Fibroblast of skin of right quadriceps (primary cell): ENCODE measurements around the gene DAPK1.

Experiments
- DNase-seq: peaks from one replicate; pipeline ENCODE4 v3.0.0-alpha.2; 2013

DAPK1 gene

DNA sequence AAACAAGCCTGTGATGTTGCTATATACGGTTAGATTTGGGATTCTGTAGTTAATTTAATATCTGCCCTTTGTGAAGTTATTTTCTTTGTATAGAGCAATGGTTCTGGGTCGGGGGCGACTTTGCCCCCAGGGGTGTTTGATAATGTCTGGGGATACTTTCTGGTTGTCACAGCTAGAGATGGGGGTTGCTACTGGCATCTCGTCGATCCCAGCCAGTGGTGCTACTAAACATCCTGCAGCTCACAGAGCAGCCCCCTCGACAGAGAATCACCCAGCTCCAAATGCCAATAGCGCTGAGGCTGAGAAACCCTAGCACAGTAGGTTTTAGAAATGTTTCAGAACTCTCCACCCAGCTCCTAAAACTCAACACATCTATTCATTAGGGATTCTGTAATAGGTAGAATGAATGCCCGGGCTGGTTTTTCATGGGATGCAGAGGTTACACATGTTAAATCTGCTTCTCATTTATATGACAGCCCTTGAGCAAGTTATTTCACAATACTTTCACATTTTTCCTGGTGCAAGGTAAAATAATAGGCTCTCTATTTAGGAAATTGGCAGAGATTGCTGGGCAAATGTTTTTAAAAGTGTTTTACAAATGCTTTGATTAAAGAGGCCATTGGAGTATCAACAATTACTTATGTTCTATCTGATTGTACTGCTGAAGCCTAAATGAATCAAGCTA, 153.1 kb downstream of the DAPK1 start:
- peak; percentile 5 for DNase-seq

GRCh38 chr9:87651431-87651830, 153.8 kb downstream of the DAPK1 start:
- no peak for DNase-seq

GRCh38 chr9:87653941-87654340, 156.3 kb downstream of the DAPK1 start:
- no peak for DNase-seq

DNA sequence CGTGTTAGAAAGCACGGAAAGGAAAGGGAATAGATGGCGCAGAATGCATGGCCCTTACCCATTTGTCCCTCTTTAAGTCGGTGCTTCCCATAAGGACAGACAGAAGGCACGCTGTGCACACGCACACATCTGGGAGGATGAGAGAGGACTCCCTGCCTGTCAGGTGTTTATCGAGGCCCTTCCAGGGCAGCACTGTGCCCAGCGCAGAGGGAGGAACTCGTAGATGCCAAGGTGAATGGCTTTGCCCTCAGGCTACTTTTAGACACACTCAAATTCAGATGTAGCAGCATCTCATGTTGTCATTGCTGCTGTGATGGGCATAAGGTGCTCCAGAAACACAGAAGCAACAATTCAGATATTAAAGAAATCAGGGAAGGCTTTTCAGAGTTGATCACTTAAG, 158.1 kb downstream of the DAPK1 start:
- no peak for DNase-seq

DNA sequence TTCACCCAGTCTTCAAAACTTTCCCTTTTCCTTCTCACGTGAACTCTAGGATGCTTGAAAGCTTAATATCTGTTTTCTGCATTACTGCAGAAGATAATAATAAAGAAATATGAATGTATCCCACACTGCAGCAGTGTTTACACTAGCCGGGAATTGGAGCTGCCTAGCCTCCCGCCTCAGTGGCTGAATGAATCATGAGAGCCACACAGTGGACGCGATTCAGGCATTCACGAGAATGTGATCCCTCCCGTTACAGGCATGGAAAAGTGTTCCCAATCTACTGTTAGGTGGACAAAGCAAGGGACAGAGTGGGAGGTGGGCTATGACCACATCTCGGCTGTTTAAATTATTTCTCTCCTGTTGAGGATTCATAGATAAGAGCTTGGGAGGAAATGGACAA, 158.8 kb downstream of the DAPK1 start:
- peak; percentile 10 for DNase-seq

DNA sequence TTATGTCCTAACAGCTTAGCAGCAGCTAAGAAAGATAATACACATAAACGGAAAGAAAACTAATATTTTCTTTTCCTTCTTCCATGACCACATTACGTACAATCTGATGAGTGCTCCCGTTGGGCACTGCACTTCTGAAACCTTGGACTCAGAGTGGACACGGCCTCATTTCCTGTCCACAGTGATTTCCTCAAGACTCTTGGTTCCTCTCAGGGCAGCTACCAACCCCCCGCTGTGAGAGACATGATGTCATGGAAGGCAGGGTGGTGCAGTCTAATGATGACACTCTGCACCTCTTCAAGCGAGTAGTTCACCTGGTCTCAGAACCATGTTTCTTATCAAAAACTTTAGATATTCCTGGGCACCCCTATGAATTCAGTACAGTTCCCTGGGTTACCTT, 159.5 kb downstream of the DAPK1 start:
- DNase-seq = no peak

GRCh38 chr9:87657893-87658292, 160.2 kb downstream of the DAPK1 start:
- DNase-seq = no peak

DNA sequence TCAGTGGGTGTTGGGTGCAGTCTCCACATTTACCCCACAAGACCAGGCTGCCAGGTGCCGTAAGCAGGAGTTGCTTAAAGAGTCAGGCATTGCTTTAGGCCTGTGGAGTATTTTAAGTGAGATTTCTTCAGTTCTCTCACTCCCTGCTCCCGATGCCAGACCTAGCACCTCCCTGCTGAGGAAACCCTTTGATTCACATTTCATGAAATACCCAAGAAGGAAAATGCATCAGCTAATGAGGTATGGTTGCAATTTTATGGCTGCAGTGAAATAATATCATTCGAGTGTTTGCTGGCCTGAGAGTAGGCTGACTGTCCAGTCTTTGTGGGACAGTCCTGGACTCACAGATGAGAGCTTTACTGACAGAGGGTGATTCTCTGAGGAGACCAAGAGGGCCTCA, 160.8 kb downstream of the DAPK1 start:
- DNase-seq = no peak

DNA sequence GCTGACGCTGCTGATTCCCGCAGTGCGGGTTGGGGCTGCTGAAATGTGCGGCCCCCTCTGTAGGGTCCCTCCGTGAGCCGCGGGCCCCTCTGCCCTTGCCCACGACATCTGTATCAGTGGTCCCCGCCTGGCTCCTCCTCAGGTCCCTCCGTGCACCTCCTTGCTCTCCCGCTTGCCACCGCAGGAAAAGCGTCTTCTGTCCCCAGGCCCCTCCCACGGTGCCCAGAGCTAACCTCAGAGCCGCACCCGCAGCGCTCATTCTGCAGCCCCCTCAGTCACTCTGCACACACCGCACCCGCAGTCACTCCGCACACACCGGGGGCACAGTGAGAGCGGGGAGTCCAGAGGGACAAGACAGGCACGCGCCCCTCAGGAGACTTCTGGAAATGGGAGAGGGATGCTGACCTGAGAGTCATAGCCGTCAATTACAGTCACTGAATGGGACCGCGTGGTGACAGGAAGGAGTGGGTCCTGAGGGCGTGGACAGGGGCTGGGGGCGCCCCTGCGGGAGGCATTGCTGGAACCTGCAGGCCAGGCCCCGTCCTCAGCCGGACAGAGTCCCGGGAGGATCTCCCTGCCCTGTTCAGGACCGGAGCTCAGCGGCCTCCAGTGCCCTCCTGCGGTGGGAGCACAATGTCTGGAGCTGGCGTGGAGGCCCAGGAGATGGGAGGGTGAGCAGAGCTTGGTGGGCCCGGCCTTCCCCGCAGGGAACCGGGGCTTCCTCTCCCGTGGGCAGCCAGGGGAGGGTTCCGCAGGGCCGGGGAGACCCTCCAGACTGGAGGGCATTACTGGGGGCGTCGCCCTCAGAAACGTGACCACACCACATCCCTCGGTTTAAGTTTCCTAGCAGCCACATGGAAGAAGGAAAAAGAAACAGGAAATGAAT, 162.1 kb downstream of the DAPK1 start:
- no peak for DNase-seq

DNA sequence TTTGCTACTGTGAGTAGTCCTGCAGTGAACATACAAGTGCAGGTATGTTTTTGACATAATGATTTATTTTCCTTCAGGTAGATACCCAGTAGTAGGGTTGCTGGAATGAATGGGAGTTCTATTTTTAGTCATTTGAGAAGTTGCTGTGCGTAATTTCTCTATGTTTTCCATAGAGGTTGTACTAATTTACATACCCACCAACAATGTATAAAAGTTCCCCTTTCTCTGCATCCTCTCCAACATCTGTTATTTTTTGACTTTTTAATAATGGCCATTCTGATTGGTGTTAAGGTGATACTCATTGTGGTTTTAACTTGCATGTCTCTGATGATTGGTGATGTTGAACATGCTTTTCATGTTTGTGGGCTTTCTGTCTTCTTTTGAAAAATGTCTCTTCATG, 163.6 kb downstream of the DAPK1 start:
- no peak for DNase-seq

- DNase-seq = peak; percentile 67
Measured at GRCh38 chr9:87662808-87663528, 165.3 kb downstream of the DAPK1 start.

- no peak for DNase-seq
Measured at GRCh38 chr9:87663556-87663955, 165.9 kb downstream of the DAPK1 start.

DNA sequence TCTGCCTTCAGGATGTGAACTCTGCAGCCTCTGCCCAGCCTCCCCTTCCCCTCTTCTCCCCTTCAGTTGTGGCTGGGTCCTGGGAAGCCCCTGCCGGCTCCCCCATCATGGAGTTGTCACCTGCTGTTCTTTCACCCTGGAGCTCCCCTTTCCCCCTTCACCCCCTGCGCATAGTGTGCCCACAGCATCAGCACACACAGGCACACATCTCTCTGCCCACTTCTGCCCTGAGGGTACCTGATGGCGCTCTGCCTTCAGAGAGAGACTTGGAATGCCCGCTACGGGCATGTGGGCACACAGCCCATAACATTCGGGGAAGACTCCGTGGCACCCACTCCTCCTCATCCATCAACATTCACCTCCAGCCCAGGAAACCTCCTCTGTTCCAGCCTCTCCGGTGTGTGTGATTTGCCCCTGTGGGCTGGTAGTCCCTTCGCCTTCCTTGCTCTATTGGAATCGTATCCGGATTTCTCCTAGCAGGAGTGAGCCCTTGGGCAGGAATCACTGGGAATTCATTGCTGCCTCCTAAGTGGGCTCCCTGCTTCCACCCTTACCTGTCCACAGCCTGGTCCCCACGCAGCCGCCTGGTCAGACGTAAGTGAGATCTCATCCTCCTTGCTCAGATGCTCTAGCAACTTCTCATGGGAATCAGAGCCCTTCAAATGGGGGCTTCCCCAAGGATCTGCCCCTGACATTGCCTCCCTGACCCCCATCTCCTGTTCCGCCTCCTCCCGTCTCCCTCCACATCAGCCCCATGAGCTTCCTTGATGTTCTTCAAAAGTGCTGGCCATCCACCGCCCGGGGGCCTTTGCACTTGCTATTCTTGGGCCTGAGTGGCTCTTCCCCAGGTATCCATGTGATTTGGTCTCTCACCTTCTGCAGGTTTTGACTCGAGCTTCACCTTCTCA, 166.7 kb downstream of the DAPK1 start:
- no peak for DNase-seq

DNA sequence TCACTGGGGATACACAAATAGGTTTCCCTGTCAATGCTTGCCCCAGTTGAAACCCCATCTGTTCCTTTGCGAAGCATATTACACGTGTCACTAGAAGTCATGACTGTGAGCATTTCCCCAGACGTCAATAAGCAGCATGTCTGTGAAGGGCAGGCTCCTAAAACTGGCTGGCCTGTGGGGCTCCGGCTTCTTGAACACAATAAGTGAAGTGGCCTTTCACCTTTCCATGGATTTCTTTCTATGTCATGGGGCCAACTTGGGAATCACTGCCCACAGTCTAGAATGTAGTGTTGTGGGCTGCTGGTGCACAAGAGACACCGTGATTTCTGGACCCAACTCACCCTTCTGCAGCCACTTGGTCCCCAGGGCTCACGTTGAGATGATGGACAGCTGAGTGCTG, 167.8 kb downstream of the DAPK1 start:
- DNase-seq = no peak

- DNase-seq = no peak
Measured at GRCh38 chr9:87667164-87667738, 169.6 kb downstream of the DAPK1 start.

- no peak for DNase-seq
Measured at GRCh38 chr9:87668222-87668621, 170.6 kb downstream of the DAPK1 start.

DNA sequence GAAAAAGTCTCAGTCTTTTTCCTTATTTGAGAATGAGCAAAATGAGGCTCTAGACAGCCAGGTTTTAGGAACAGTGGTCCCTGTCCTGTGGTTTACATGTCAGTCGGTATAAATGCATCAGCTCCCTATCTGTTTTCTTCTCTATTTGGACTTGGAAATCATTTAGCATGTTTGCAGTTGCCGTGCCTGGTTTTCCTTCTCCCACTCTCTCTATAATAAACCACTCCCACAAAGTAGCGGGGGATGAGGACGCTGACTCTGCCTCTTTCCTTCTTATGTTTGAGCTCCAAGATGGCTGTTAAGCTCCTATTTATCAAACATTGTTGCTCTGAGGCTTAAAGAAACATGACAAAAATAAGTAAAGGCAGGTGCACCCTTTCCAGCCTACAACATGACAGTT, 171.1 kb downstream of the DAPK1 start:
- DNase-seq = no peak

GRCh38 chr9:87670572-87671264, 173.1 kb downstream of the DAPK1 start:
- DNase-seq = no peak

DNA sequence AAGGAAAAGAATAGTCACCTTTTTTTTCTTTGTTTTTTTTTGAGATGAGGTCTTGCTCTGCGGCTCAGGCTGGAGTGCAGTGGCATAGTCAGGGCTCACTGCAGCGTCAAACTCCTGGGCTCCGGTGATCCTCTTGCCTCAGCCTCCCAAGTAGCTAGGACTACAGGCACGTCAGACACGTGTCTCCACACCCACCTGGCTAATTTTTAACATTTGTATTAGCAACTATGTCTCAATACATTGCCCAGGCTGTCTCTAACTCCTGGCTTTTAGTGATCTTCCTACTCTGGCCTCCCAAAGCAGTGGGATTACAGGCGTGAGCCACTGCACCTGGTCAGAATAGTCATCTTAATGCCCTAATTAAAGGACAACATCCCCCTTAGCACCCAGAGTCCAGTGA, 173.8 kb downstream of the DAPK1 start:
- DNase-seq = no peak

DNA sequence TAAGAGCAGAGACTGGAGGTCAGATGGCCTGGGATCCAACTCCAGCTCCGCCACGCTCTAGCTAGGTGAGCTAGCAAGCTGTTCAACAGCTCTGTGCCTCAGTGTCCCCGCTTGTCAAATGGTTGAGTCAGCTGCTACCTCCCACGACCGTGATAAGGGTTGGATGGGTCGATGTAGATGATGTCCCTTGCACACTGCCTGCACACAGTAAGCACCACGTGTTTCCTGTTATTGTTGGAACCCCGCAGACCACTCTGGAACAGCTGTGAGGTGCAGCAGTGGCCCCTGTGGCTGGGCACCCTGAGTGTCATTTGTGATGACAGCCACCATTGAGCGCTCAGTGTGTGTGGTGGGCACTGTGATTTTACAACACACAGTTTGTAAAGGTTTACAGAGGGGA, 174.3 kb downstream of the DAPK1 start:
- DNase-seq = no peak

DNA sequence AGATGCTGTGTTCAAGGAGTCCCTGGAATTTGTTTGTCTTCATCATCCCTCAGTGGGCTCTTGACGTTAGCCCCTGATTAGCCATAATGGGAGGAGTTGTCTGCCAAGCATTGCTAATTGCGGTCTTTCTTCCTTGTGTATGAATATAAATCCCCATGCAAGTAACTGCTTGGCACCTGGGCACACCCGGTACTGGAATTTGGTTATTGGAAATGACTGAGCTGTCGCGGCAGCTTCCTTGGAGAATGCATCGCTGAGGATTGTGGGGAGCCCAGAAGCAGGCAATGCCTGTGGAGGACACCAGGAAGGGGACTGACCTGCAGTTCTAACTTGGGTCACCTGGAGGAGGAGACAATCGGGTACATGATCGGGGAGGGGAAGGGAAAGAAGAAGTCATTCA, 174.9 kb downstream of the DAPK1 start:
- DNase-seq = no peak
